Epithelial cell of alveolus of lung (primary cell): ENCODE measurements around the gene HENMT1. TPM values are rescaled to one million over a fixed set of nuclear protein-coding genes. Genes with fewer than 3 reads are reported as not detected.

ENCODE experiments used
- total RNA-seq: library from RNA; depleted of rRNA; stranded (reverse); fragments of >200 nt; gene quantifications from 2 replicates; pipeline ENCODE4 v1.2.1, GENCODE V29; 2015

HENMT1 gene
- total RNA-seq: 0.64 and 3.7 TPM in 2 replicates

DNA sequence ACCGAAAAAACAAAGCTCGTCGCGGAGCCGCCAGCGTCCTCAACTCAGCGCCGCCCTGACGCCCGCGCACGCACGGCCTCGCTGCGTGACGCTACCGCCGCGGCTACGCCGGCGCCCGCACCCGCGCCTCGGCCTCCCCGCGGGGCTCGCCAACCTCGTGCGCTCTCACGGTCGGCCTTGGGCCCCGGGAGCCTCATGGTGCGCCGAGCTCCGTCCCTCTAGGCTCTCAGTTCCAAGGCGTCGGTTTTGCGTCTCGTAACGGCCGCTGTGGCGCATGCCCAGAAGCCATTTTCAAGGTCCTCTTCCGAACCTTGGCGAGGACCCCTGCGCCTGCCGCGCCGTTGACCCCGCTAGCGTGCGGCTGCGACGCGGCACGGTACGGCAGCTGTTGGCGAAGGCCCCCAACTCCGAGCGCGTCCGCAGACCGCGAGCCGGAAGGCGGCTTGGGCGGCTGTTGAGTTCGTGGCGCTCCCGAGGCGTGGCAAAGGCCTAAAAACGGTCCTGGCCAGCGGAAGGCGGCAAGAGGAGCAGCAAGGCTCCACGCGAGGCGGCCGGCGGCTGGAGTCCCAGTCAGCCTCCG lies at the start of gene HENMT1:
Gene HENMT1, minus strand, starts transcription at position 64 of the 580 bp plus-strand sequence. CDS start 1,209 bp downstream, outside the sequence.

DNA sequence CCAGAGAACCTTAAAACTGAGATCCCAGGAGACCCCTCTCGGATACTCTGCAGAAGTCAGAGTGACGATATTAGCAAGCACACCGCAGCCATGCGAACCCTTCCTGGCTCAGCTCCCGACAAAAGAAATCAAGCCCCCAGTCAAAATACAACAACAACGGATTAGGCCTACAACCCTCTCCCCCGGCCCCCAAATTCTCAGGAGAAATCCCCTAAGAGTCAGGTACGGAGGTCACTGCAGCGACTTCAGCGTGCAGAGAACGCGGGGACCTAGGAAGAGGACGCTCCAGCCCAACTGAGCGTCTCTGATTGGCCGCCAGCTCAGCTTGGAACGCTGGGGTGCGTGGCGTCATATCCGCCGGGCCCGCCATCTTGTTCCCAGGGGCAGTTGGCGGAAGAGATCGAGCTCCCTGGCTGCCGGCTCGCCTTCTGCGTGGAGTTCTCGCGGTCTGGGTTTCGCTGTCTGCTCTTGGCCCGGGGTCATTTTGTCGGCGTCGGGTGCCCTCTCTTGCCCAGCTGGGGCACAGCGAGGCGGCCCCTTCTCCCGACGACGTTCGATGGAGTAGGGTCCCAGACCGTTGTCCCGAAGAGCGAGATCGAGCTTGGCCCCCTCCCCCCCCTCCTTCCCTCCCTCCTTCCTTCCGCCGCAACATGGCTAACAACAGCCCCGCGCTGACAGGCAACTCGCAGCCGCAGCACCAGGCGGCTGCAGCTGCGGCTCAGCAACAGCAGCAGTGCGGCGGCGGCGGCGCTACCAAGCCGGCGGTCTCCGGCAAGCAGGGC lies 31.2 kb upstream of the HENMT1 start, which contains the start of gene PRPF38B:
Gene PRPF38B, plus strand, starts transcription at position 369 of the 782 bp plus-strand sequence. Its CDS starts 282 bp downstream, at position 651.

Other genes starting within 250 kb of the HENMT1 start
- not detected in 2 replicates for gene NBPF6, start 210.8 kb downstream of the HENMT1 start, total RNA-seq
- 14.6 and 18.0 TPM in 2 replicates for gene EEIG2, start 101.0 kb downstream of the HENMT1 start, total RNA-seq
- gene PRPF38B, start 31.2 kb upstream of the HENMT1 start, total RNA-seq: 8.7 and 18.4 TPM in 2 replicates
- gene FNDC7, start 51.8 kb upstream of the HENMT1 start, total RNA-seq: 0.13 TPM in 1 of 2 replicates, not detected in the other
- 25.5 and 28.3 TPM in 2 replicates for gene STXBP3, start 85.6 kb upstream of the HENMT1 start, total RNA-seq
- gene AKNAD1, start 196.0 kb upstream of the HENMT1 start, total RNA-seq: 0.78 TPM in 1 of 2 replicates, not detected in the other
- gene GPSM2, start 215.9 kb upstream of the HENMT1 start, total RNA-seq: 21.1 and 31.3 TPM in 2 replicates